HepG2 (cell line): ENCODE results near the gene ATG2B. TPM values are rescaled to one million over a fixed set of nuclear protein-coding genes. Genes with fewer than 3 reads are reported as not detected.
A peak's percentile ranks its signal among the peaks of the same experiment; 100 is the strongest.

Experiments used
- ATAC-seq: fragments of 200-7000 bp; cut with Tn5 transposase; 3 replicates; pipeline ENCODE4 v1.9.1; 2020; ENCODE audit warnings: mild to moderate bottlenecking, moderate library complexity
- BruUV-seq: library from RNA; stranded (reverse); fragments of 400-500 nt; replicated peaks from 2 replicates; lab custom pipeline; 2021; lab: Mats Ljungman, UMichigan
- CTCF ChIA-PET: fragments of 300-600 bp; formaldehyde crosslinking; extraction: SDS; loops from one replicate; lab custom pipeline; 2021; ENCODE audit warnings: low total read pairs, inconsistent platforms, low intra/inter-chr PET ratio; lab: Yijun Ruan, JAX
- POLR2A ChIA-PET: fragments of 350-600 bp; sonication (Branson Sonifier 250); formaldehyde crosslinking; loops from one replicate; lab custom pipeline; 2020; ENCODE audit warnings: antibody characterized with exemption, inconsistent platforms; lab: Yijun Ruan, JAX
- DNase-seq: peaks from one replicate; pipeline ENCODE4 v3.0.0-alpha.2; 2015; ENCODE audit warnings: low spot score
- FAIRE-seq: peaks from 3 replicates; lab custom pipeline; 2011; peaks lifted over from hg19 to GRCh38; lab: Jason Lieb, UNC
- H2AFZ ChIP-seq: one replicate; pipeline ENCODE4 v1.6.1; 2011; ENCODE audit warnings: low read length, inconsistent platforms
- H3K27ac ChIP-seq: fragments of 300-600 bp; 3 replicates; pipeline ENCODE4 v1.8.0; 2011; ENCODE audit warnings: mixed run types, mild to moderate bottlenecking, mixed read lengths, low read length, inconsistent platforms; ENCODE audit not compliant: insufficient read depth; ENCODE audit errors: extremely low read length
- H3K27me3 ChIP-seq, 2 experiments: fragments of 200-600 bp in 1 of 2; 2 replicates in 1 of 2; 3 replicates in 1 of 2; pipeline versions ENCODE4 v1.6.0 to v1.8.0; 2011; ENCODE audit warnings: low read length in 2 of 2, mild to moderate bottlenecking in 2 of 2, moderate library complexity in 2 of 2, inconsistent platforms in 1 of 2; ENCODE audit not compliant: insufficient read depth in 2 of 2, control insufficient read depth in 1 of 2
- H3K36me3 ChIP-seq, 2 experiments: fragments of 200-600 bp in 1 of 2; replicated peaks in 1 of 2; 2 replicates in 1 of 2; 3 replicates in 1 of 2; pipeline versions ENCODE4 v1.5.1 to v1.8.0; 2011; ENCODE audit warnings: low read length in 2 of 2, inconsistent platforms in 1 of 2; ENCODE audit not compliant: insufficient read depth in 2 of 2, control insufficient read depth in 1 of 2
- H3K4me1 ChIP-seq: 2 replicates; pipeline ENCODE4 v1.5.1; 2012; ENCODE audit warnings: low read length, inconsistent platforms; ENCODE audit not compliant: insufficient read depth
- H3K4me2 ChIP-seq: 2 replicates; pipeline ENCODE4 v1.6.0; 2011; ENCODE audit warnings: low read depth, low read length, inconsistent platforms
- H3K4me3 ChIP-seq, 3 experiments: fragments of 200-600 bp in 1 of 3; sonication (generic), shearing (Covaris generic) in 1 of 3; replicated peaks in 1 of 3; 2 replicates each; pipeline ENCODE4 v1.5.1; 2011 to 2016; ENCODE audit warnings: low read length in 3 of 3, inconsistent platforms in 2 of 3, low read depth in 2 of 3, mild to moderate bottlenecking in 2 of 3, control low read depth in 1 of 3, mixed read lengths in 1 of 3; ENCODE audit not compliant: insufficient read depth in 1 of 3
- H3K79me2 ChIP-seq: one replicate; pipeline ENCODE4 v1.6.1; 2011; ENCODE audit warnings: low read length, inconsistent platforms; ENCODE audit not compliant: insufficient read depth
- H3K9ac ChIP-seq: 2 replicates; pipeline ENCODE4 v1.6.0; 2011; ENCODE audit warnings: mild to moderate bottlenecking, low read depth, low read length, inconsistent platforms; ENCODE audit not compliant: insufficient read depth
- H3K9me3 ChIP-seq: 2 replicates; pipeline ENCODE4 v1.5.1; 2012; ENCODE audit warnings: mild to moderate bottlenecking, low read length
- H4K20me1 ChIP-seq: 2 replicates; pipeline ENCODE4 v1.6.0; 2011; ENCODE audit warnings: inconsistent platforms, mild to moderate bottlenecking, low read length, moderate library complexity; ENCODE audit not compliant: insufficient read depth
- ELF3 ChIP-seq: IDR thresholded peaks from 2 replicates; pipeline ENCODE4 v1.6.1; 2016; ENCODE audit warnings: missing genetic modification reagents, missing compliant biosample characterization
- SP140L ChIP-seq: sonication (generic); formaldehyde crosslinking; IDR thresholded peaks from 2 replicates; pipeline ENCODE4 v1.4.0; 2020; ENCODE audit warnings: missing genetic modification reagents, borderline replicate concordance
- ZEB1 ChIP-seq: IDR thresholded peaks from 2 replicates; pipeline ENCODE4 v1.6.1; 2012; ENCODE audit warnings: mild to moderate bottlenecking, low read depth, inconsistent platforms; ENCODE audit not compliant: insufficient replicate concordance
- ZFY ChIP-seq: sonication (generic); formaldehyde crosslinking; IDR thresholded peaks from 2 replicates; pipeline ENCODE4 v1.4.0; 2020; ENCODE audit warnings: missing genetic modification reagents
- ZNF10 ChIP-seq: sonication (generic); formaldehyde crosslinking; IDR thresholded peaks from 2 replicates; pipeline ENCODE4 v1.4.0; 2020; ENCODE audit warnings: mild to moderate bottlenecking, low read depth, missing genetic modification reagents, borderline replicate concordance
- ZNF230 ChIP-seq: sonication (generic); formaldehyde crosslinking; IDR thresholded peaks from 2 replicates; pipeline ENCODE4 v1.4.0; 2020; ENCODE audit warnings: mild to moderate bottlenecking, missing genetic modification reagents
- ZNF549 ChIP-seq: sonication (generic); formaldehyde crosslinking; IDR thresholded peaks from 2 replicates; pipeline ENCODE4 v1.5.0; 2020; ENCODE audit warnings: missing genetic modification reagents
- WGBS: methylation state at CpG from one replicate; pipeline ENCODE4 v1.1.6; 2017; ENCODE audit warnings: low lambda C conversion rate; 5-methylcytosine and 5-hydroxymethylcytosine counted together
- in situ Hi-C: cut with HindIII; loops from 2 replicates; pipeline ENCODE4 v1.10.0; 2017; ENCODE audit warnings: low pct_unique_long_range_greater_than_20kb; ENCODE audit not compliant: extremely low pct_ligation_motif_present
- intact Hi-C: fragments of 100-400 bp; cut with micrococcal nuclease; formaldehyde crosslinking; loops from one replicate; pipeline ENCODE4 v1.10.0; 2022; ENCODE audit not compliant: unreplicated experiment
- polyA plus RNA-seq, 8 experiments: library from polyadenylated mRNA; depleted of rRNA in 3 of 8; stranded (reverse) in 7 of 8; unstranded in 1 of 8; fragments of >200 nt; fragmentation: Illumina TruSeq in 4 of 8; extraction: Trizol in 4 of 8; gene quantifications; 2 replicates each; pipeline versions ENCODE4 v1.2.1 to v1.2.3, GENCODE V29; 2011 to 2016; ENCODE audit warnings: low read depth in 4 of 8, missing spikeins in 1 of 8, mixed read lengths in 1 of 8; ENCODE audit not compliant: insufficient read depth in 1 of 8
- total RNA-seq, 5 experiments: library from RNA; depleted of rRNA; stranded (reverse); fragments of >200 nt; fragmentation: Illumina TruSeq; extraction: Trizol; gene quantifications; 2 replicates each; pipeline ENCODE4 v1.2.3, GENCODE V29; 2016; ENCODE audit warnings: low read depth in 1 of 5
- TF ChIP-seq, protein P1 (sequence below), 2 experiments: fragments of 450-650 bp in 1 of 2; sonication (generic) in 1 of 2; formaldehyde crosslinking in 1 of 2; IDR thresholded peaks; 2 replicates each; pipeline versions ENCODE4 v1.6.1 to v1.8.0; 2016 to 2022; ENCODE audit warnings: antibody characterized with exemption in 1 of 2, mild to moderate bottlenecking in 1 of 2, missing genetic modification reagents in 1 of 2

ATG2B gene
- total and polyA plus RNA-seq, 2 of the 13 experiments (the other 11 are each of a cell fraction or from before 2014, with no cell fraction given): 7.4 to 7.5 TPM

DNA sequence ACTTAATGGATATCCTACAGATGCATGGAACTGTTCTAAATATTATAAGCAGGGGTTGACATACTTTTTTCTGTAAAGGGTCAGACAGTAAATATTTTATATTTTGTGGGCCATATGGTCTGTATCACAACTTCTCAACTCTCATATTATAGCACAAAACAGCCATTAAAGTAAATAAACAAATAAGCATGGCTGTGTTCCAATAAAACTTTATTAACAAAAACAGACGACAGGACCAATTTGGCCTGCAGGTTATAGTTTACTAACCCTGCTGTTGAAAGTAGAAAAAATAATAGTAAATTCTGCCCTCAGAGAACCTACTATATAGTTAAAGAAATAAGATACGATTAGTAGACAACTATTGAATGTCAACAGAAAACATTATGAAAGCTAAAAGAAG, 17.5 kb downstream of the ATG2B start:
- BruUV-seq: no TSS peak
- intact Hi-C loops: no loop called here
- Histone ChIP-seq H2AFZ (no peak overlapping the region), H3K4me3 (no peak overlapping the region), H3K4me1 (no peaks in the 10 kb centered on the region), H3K79me2 (no peaks in the 10 kb centered on the region), H3K36me3 (0 out of 5 replicates have a peak, but pooled peaks cover 0 to 5% of the 10 kb centered on the region in 2 experiments), H3K4me2 (no peak overlapping the region), H3K9ac (no peak overlapping the region), H4K20me1 (no peaks in the 10 kb centered on the region), H3K27ac (no peak overlapping the region), H3K9me3 (no peaks in the 10 kb centered on the region), H3K27me3 (no peaks in the 10 kb centered on the region)
- POLR2A ChIA-PET: no interaction called here
- no peak for FAIRE-seq
- ATAC-seq: no peak
- TF ChIP-seq ZFY (CRISPR knock-in tag): no peak
- no peak for TF ChIP-seq ELF3 (CRISPR knock-in tag)
- no peak for TF ChIP-seq SP140L (CRISPR knock-in tag)
- no peak for TF ChIP-seq ZNF10 (CRISPR knock-in tag)
- no peak for TF ChIP-seq ZNF549 (CRISPR knock-in tag)
- TF ChIP-seq ZNF230: no peak
- TF ChIP-seq, protein P1, sequence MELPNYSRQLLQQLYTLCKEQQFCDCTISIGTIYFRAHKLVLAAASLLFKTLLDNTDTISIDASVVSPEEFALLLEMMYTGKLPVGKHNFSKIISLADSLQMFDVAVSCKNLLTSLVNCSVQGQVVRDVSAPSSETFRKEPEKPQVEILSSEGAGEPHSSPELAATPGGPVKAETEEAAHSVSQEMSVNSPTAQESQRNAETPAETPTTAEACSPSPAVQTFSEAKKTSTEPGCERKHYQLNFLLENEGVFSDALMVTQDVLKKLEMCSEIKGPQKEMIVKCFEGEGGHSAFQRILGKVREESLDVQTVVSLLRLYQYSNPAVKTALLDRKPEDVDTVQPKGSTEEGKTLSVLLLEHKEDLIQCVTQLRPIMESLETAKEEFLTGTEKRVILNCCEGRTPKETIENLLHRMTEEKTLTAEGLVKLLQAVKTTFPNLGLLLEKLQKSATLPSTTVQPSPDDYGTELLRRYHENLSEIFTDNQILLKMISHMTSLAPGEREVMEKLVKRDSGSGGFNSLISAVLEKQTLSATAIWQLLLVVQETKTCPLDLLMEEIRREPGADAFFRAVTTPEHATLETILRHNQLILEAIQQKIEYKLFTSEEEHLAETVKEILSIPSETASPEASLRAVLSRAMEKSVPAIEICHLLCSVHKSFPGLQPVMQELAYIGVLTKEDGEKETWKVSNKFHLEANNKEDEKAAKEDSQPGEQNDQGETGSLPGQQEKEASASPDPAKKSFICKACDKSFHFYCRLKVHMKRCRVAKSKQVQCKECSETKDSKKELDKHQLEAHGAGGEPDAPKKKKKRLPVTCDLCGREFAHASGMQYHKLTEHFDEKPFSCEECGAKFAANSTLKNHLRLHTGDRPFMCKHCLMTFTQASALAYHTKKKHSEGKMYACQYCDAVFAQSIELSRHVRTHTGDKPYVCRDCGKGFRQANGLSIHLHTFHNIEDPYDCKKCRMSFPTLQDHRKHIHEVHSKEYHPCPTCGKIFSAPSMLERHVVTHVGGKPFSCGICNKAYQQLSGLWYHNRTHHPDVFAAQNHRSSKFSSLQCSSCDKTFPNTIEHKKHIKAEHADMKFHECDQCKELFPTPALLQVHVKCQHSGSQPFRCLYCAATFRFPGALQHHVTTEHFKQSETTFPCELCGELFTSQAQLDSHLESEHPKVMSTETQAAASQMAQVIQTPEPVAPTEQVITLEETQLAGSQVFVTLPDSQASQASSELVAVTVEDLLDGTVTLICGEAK (IDR thresholded peaks at IDR 0.05): peak; percentile 55
- TF ChIP-seq, protein P1 (CRISPR knock-in tag; IDR thresholded peaks at IDR 0.05): no peak; the same call in 1 of the 2 replicates
- no peak for TF ChIP-seq ZEB1
- in situ Hi-C loops: no loop called here
- no peak for DNase-seq
- CTCF ChIA-PET: no interaction called here
- 95% methylated on average over 2 of the region's 2 CpGs for WGBS
